HG03558 (cell line): ENCODE results near the gene VSTM4.

Experiments
- ATAC-seq: cut with Tn5 transposase; IDR thresholded peaks from one replicate; pipeline ENCODE4 v1.9.1; 2021; ENCODE audit warnings: moderate number of reproducible peaks; ENCODE audit not compliant: unreplicated experiment; ENCODE audit errors: extremely low read depth

The VSTM4 gene

DNA sequence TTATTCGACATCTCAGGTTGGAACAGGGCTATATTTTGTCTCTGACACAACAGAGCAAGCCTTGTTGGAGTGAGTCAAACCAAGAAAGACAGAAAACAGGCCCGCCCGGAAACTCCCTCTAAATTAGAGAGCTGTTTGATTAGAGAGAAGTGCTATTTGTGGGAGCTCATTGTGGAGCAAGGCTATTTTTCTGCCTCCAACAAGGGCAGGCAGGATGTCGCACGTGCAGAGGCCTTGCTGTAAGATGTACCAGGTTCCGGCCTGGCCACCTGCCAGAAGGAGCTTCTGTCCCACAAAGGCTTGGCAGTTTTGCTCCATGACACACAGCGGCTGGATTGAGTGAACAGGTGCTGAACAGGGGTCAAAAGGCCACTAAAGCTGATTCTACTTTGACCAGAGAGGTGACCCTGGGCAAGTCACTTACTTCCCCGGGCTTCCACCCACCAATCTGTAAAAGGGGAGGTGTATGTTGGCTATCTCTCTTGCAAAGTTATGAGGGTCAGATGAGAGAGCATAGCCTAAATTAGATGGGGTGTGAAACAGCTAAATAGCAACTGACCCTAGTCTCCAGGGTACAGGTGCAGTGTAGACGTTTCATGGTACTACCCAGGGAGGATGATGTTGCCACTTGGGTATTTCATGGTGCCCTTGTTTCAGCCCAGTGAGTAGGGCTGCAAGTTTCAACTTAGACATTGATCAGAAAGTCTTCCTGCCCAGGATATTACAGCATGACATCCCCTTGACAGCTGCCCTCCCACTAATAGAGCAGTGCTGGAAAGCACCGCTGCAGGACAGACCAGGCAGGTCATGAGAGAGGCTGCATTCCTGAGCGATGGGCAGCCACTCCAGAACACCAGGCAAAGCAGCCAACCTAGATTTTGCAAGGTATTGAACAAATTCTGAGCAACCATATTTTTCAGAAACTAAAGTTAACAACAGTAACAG lies 62.0 kb downstream of the VSTM4 start:
- ATAC-seq, result no peak

DNA sequence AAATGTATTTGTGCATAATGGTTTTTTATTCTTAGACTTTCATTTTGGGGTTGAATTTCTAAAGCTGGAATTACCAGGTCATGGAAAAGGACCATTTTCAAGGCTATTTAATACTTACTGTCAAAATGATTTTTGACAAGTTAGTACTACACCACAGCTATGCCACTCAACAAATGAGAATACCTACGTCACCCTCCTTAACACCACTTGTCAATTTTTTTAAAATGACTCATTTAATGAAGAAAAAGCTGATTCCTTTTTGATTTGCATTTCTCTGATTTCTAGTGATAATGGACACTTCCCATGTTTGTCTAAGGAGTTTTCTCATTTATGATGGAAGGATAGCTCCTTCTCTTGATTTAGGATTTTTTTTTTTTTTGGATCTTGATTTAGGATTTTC lies 63.3 kb downstream of the VSTM4 start:
- ATAC-seq, result no peak

- no peak for ATAC-seq
These were observed 64.4 kb downstream of the VSTM4 start for GRCh38 chr10:49050906-49051305.

GRCh38 chr10:49050366-49050765 lies 65.0 kb downstream of the VSTM4 start:
- ATAC-seq, result no peak

DNA sequence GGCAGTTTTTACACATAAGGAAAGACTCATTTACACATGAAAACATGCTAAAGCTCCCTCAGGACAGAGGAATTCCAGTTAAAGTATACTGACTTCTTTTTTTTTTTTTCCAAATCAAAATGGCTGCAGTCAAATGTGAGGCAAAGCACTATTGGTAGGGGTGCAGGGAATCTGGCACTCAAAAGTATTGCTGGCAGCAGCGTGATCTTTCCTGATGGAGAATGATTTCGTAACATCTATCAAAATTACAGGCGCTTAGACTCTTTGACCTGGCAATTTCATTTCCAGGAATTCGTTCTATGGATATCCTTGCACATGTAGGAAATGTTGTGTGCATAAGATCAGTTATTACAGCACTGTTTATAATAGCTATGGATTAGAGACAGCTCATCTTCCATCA lies 65.7 kb downstream of the VSTM4 start:
- ATAC-seq, result no peak

DNA sequence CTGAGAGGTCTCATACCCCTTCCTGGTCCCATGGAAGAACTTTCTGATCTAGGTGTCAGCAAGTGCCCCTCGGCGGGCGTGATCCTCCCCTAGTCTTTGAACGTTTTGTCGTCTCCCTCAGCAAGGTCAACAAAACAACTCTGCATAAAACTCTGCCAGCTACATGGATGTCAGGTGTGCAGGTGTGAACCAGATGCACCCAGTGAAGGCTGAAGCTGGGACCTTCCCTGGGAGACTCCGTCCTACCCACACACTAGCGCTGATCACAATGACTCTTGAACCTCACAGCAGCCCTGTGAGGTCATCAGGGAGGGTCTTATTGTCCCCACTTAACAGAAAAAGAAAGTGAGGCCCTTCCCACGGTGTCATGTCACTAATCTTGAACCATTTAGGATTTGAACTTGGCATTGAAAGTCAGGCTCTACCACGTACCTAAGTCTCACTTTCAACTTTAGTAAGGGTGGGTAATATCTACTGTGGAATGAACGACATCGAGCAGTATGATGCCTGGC lies 68.1 kb downstream of the VSTM4 start:
- ATAC-seq, result no peak

DNA sequence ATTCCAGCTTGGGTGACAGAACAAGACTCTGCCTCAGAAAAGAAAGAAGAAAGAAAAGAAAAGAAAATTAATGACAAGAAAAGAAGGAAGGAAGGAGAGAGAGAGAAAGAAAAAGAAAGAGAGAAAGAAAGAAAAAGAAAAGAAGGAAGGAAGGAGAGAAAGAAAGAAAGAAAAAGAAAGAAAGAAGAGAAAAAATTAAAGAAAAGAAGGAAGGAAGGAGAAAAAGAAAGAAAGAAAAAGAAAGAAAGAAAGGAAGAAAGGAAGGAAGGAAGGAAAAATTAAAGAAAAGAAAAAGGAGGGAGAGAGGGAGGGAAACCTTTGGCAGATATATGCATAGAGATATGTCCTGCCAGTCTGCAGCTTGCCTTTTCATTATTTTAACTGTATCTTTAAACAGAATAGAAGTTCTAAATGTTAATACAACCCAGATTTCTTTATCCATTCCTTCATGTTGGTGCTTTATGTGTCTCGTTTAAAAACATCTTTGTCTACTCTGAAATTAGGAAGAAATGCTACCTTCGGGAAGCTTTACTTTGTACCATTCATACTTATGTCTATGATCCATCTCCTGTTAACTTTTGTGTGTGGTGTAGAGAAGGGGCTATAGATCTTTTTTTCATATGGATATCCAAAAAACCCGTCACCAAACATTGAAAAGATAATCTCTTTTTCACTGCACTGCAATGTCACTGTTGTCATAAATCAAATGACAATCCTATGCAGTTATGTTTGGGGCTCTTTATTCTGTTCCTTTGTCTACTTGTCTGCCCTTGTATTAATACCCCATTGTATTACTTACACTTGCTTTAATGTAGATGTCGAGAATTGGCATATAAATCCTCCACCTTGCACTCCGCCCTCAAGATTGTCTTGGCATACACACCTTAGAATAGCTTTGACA lies 70.8 kb downstream of the VSTM4 start:
- no peak for ATAC-seq

DNA sequence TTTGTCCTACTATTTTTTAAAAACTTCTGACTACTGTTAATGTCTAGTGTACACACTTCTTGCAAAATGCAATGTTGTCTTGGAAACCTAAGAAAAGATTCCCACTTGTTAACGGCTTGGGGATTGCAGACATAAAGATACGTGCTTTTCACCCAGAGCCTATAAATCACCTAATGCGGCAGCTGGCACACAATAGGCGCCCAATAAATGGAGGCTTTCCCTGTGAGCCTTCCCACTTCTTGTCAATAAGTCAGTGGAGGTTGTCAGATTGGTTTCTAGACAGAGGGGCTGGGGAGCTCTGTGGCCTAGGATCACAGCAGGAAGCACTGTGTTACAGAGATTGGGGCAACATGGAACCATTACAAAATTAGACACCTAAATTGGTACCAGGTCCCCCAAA lies 74.7 kb downstream of the VSTM4 start:
- ATAC-seq, result no peak

DNA sequence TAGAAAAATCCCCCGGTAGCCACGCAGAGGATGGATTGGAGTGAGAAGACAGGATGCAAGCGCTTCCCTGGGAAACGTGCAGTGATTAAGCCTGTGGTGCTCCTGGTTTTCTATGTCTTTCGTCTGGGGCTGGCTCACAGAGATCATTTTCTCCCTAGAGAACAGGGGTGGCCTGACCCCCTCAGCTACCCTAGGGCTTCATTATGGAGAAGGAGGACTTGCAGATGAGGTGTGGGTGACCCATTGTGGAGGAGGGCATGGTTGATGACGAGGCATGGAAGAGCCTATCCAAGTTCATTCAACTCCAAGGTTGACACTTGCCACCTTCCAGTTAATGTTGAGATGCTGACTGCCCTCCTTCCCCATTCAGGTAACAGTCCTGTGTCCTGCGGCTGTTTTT lies 75.9 kb downstream of the VSTM4 start:
- ATAC-seq, result no peak

DNA sequence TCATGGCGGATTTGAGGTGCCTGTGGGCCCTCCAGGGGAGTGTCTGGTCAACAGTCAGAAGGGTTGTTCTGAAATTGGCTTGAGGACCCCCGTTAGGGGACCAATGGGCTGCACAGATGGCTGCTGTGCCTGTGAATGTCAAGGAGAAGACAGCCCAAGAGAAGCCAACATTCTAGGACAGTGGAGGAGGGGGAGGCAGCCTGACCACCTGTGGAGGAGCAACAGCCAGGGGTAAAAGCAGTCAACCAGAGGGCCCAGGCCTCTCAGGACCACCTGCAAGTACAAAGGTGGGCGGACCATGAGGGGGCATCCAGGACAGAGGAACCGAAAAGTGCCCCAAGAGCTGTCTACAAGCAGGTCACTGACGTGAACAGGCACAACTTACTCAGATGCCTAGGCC lies 76.6 kb downstream of the VSTM4 start:
- ATAC-seq, result no peak

DNA sequence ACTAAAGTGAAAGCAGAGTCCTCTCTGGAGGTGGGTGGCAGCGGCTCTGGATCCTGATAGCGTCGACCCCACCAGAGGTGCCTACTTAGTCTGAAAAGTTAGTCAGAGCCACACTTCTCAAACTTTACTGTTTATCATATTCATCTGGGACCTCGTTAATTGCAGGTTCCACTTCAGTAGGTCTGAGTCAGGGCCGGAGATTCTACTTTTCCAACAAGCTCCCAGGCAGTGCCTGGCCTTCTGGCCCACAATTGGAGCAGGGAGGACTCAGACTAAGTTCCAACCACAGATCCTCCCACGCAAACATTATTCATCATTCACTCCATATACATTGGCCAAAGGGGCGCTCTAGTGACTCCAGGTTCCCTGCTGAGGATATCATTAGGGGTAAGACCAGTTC lies 78.1 kb downstream of the VSTM4 start:
- no peak for ATAC-seq

DNA sequence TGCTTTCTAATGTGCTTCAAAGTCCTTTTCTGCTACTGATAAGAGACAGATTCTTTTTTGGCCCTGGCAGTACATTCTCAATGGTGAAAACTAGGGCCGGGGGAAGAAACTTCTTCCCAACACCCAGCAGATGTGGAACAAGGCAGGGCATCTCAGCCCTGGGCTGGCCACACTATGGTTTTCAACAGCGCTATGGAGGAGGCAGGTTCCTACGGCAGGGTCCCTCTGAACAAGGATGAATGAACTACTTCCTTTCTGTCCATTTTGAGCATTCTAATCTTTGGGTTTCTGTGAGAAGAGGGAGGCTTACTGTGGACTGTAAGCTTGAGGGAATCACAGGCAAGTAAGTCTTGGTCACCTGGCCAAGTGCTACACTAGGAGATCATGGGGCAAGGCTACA lies 78.7 kb downstream of the VSTM4 start:
- ATAC-seq, result no peak

DNA sequence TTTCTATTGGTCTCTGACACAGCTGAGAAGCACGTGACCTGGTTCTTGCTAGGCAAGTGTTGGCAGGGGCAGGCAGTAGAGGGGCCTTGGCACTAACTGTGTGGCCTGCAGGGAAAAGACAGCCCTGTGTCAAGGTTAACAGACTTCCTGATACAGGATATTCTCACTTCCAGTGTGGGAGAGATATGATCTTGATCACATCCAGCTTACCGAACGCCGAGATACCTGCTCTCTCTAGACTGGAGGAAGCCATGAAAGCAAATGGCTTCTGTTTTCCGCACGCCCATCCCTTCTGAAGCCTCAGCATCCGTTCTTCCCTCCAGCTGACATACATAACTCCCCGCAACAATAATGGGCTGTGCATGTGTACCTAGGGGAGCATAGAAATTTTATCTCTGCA lies 79.4 kb downstream of the VSTM4 start:
- no peak for ATAC-seq

DNA sequence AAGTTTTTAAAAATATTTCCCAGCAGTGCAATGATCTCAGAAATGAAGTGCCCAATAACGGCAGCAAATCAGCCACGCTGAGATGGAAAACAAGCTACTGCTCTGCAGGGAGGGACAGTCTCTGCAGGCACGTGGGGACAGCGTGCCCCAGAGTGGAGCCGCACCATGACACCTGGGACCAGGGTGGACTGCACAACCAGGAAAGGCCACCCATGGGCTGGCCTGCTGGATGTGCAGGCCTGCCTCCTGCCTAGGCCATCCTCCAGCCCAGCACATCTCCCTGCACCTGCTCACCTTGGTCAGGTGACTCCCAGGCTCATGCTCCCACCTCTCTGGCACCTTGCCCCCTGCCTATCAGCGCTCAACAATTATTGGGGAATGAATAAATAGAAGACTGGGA lies 80.4 kb downstream of the VSTM4 start:
- ATAC-seq, result no peak

DNA sequence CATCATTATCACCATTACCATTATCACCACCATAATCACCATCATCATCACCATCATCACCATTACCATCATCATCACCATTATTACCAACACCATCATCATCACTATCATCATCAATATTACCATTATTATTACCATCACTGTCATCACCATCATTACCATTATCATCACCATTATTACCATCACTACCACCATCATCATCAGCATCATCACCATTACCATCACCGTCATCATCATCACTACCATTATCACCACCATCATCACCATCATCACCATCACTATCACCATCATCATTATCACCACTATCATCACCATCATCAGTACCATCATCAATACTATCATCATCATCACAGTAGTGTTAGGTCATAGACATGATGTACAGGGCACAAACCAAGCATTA lies 81.4 kb downstream of the VSTM4 start:
- ATAC-seq, result no peak

GRCh38 chr10:49029666-49030065 lies 85.7 kb downstream of the VSTM4 start:
- no peak for ATAC-seq

GRCh38 chr10:49028639-49029038 lies 86.7 kb downstream of the VSTM4 start:
- no peak for ATAC-seq

GRCh38 chr10:49025347-49025983 lies 89.9 kb downstream of the VSTM4 start:
- no peak for ATAC-seq

- ATAC-seq, result no peak
These were observed 90.8 kb downstream of the VSTM4 start for GRCh38 chr10:49024484-49024883.

GRCh38 chr10:49023752-49024151 lies 91.6 kb downstream of the VSTM4 start:
- no peak for ATAC-seq

- ATAC-seq, result no peak
These were observed 92.3 kb downstream of the VSTM4 start for GRCh38 chr10:49023071-49023470.
